Psoas muscle (tissue), 8 donors: ENCODE results near the gene CD163L1. TPM values are rescaled to one million over a fixed set of nuclear protein-coding genes. Genes with fewer than 3 reads are reported as not detected.

ENCODE experiments used
- ATAC-seq, 4 donors: fragments of 200-7000 bp; cut with Tn5 transposase; one replicate each; pipeline ENCODE4 v1.9.1; 2020; ENCODE audit warnings: moderate library complexity in 3 of 4, mild to moderate bottlenecking in 2 of 4
- DNase-seq, 2 donors: peaks; one replicate each; pipeline ENCODE4 v3.0.0-alpha.2; 2020
- H3K27ac ChIP-seq: fragments of 200-600 bp; one replicate; pipeline ENCODE4 v1.8.0; 2022
- H3K27me3 ChIP-seq, 3 donors: fragments of 200-600 bp in 1 of 3; one replicate each; pipeline versions ENCODE4 v1.6.1 to v1.8.0; 2013 to 2022; ENCODE audit warnings: low read length in 2 of 3, mild to moderate bottlenecking in 2 of 3, moderate library complexity in 1 of 3; ENCODE audit not compliant: insufficient read depth in 3 of 3
- H3K36me3 ChIP-seq, 2 donors: fragments of 200-600 bp in 1 of 2; one replicate each; pipeline versions ENCODE4 v1.6.1 to v1.8.0; 2013 to 2022; ENCODE audit warnings: low read depth in 1 of 2, mild to moderate bottlenecking in 1 of 2, moderate library complexity in 1 of 2; ENCODE audit not compliant: insufficient read depth in 1 of 2
- H3K4me1 ChIP-seq: fragments of 200-600 bp; one replicate; pipeline ENCODE4 v1.8.0; 2022
- H3K4me3 ChIP-seq: fragments of 200-600 bp; one replicate; pipeline ENCODE4 v1.8.0; 2022; ENCODE audit warnings: mild to moderate bottlenecking
- H3K9me3 ChIP-seq: fragments of 200-600 bp; one replicate; pipeline ENCODE4 v1.8.0; 2022
- WGBS, 3 donors: extraction: QIAGEN DNeasy Blood & Tissue Kit; methylation state at CpG; one replicate each; pipeline versions ENCODE4 v1.1.6 to v1.1.7; 2013; 5-methylcytosine and 5-hydroxymethylcytosine counted together
- intact Hi-C, 2 donors: fragments of 100-400 bp; cut with DNase I; formaldehyde crosslinking; loops; one replicate each; pipeline versions ENCODE4 v1.11.0 to v1.14.2; 2022
- polyA plus RNA-seq, 3 donors: library from polyadenylated mRNA; stranded (reverse); fragments of 200-250 nt; gene quantifications; one replicate each; pipeline ENCODE4 v1.2.3, GENCODE V29; 2013
- total RNA-seq, 4 donors: library from RNA; stranded (reverse); fragmentation: NEBNext Ultra II Directional in 2 of 4; extraction: Animal tissue kit (Norgen Biotek cat#: 25700) in 2 of 4; gene quantifications; one replicate each; pipeline versions ENCODE4 v1.2.1 to v1.2.4, GENCODE V29; 2021 to 2023
- TF ChIP-seq, protein P1 (sequence below): fragments of 200-600 bp; IDR thresholded peaks from one replicate; pipeline ENCODE4 v1.8.0; 2022; ENCODE audit warnings: antibody characterized with exemption
- donor health status: healthy with polysubstance abuse.
- donor health status: DM: no; HTN: no; CAD: no; lungs with moderate emphysema.
- donor health status: Bipolar disorder and iron deficiency.
- donor health status: healthy.
- donor health status: DM: yes; HTN: yes; CAD: no.
- donor health status: DM: no; HTN: no; CAD: no.
- donor health status: DM: no; HTN: no; CAD: no.
- donor health status: DM: yes; HTN: yes; CAD: no.

Gene CD163L1
- total and polyA plus RNA-seq, 7 donors, result 0.03 to 2.8 (median 0.80) TPM

- Histone ChIP-seq H3K4me1 (no peaks in the 10 kb centered on the region), H3K27me3 (no peaks in the 10 kb centered on the region), H3K9me3 (peaks cover 8% of the 10 kb centered on the region), H3K27ac (no peak overlapping the region), H3K36me3 (no peaks in the 10 kb centered on the region), H3K4me3 (no peak overlapping the region)
- TF ChIP-seq, protein P1, sequence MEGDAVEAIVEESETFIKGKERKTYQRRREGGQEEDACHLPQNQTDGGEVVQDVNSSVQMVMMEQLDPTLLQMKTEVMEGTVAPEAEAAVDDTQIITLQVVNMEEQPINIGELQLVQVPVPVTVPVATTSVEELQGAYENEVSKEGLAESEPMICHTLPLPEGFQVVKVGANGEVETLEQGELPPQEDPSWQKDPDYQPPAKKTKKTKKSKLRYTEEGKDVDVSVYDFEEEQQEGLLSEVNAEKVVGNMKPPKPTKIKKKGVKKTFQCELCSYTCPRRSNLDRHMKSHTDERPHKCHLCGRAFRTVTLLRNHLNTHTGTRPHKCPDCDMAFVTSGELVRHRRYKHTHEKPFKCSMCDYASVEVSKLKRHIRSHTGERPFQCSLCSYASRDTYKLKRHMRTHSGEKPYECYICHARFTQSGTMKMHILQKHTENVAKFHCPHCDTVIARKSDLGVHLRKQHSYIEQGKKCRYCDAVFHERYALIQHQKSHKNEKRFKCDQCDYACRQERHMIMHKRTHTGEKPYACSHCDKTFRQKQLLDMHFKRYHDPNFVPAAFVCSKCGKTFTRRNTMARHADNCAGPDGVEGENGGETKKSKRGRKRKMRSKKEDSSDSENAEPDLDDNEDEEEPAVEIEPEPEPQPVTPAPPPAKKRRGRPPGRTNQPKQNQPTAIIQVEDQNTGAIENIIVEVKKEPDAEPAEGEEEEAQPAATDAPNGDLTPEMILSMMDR, result no peak
- DNase-seq (no peak), ATAC-seq (no peak)
- intact Hi-C loops, result no loop called here
- 82 to 91% (median 83%) methylated on average over 3 of the region's 3 CpGs for WGBS, 3 donors
Observed at GRCh38 chr12:7362734-7363133, 81.2 kb downstream of the CD163L1 start.

GRCh38 chr12:7361265-7361664, 82.7 kb downstream of the CD163L1 start:
- Histone ChIP-seq H3K4me3 (no peak overlapping the region), H3K27ac (no peak overlapping the region), H3K36me3 (no peaks in the 10 kb centered on the region), H3K4me1 (no peaks in the 10 kb centered on the region), H3K9me3 (peaks cover 8% of the 10 kb centered on the region), H3K27me3 (no peaks in the 10 kb centered on the region)
- ATAC-seq, result no peak
- WGBS, 3 donors, result 82 to 95% (median 84%) methylated on average over 1 of the region's 1 CpG
- intact Hi-C loops, result no loop called here
- no peak for DNase-seq
- TF ChIP-seq, protein P1, result no peak

DNA sequence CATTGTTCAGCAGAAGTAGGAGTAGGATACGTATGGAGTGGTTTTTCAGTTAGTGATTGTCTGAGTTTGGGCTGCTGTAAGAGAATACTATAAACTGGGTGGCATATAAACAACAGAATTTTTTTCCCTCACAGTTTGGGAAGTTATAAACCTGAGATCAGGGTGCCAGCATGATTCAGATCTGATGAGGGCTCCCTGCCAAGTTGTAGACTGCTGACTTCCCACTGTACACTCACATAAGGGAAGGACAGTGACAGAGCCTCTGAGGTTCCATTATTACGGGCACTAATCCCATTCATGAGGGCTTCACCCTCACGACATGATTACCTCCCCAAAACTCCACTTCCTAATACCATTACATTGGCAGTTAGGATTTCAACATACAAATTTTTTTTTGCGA, 89.4 kb downstream of the CD163L1 start:
- DNase-seq, result no peak
- WGBS, 3 donors, result 69 to 74% (median 71%) methylated on average over 4 of the region's 4 CpGs
- H3K4me1 ChIP-seq, result no peaks in the 10 kb centered on the region
- ATAC-seq, result no peak
- no peaks in the 10 kb centered on the region for H3K36me3 ChIP-seq
- no peak overlapping the region for H3K4me3 ChIP-seq
- intact Hi-C loops, result no loop called here
- TF ChIP-seq, protein P1, result no peak
- H3K27me3 ChIP-seq, result peaks cover 0 to 4% (median 0%) of the 10 kb centered on the region in 3 donors
- no peak overlapping the region for H3K27ac ChIP-seq
- no peaks in the 10 kb centered on the region for H3K9me3 ChIP-seq

DNA sequence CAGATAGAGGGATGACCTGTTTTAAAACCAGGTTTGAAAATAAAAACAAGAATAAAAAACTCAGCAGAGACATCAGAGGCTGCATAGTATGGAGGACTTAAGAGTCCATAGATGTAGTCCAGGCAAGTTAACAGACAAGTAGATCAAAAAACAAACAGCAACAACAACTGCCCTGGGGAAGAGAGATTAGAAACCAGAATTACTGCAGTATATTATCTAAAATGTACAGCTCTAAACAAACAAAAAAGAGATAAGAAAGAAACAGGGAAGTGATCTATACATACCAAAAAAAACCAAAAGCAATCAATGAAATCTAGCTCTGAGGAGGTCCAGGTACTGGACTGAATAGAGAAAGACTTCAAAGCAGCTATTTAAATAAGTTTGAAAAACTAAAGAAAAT, 91.3 kb downstream of the CD163L1 start:
- H3K4me3 ChIP-seq, result no peak overlapping the region
- no peak for DNase-seq

GRCh38 chr12:7351177-7351576, 92.8 kb downstream of the CD163L1 start:
- 42 to 65% (median 58%) methylated on average over 2 of the region's 2 CpGs for WGBS, 3 donors
- no peak overlapping the region for H3K4me3 ChIP-seq
- H3K36me3 ChIP-seq, result no peaks in the 10 kb centered on the region
- DNase-seq (no peak), ATAC-seq (no peak)
- no peaks in the 10 kb centered on the region for H3K9me3 ChIP-seq
- no peak overlapping the region for H3K27ac ChIP-seq
- no peaks in the 10 kb centered on the region for H3K4me1 ChIP-seq
- intact Hi-C loops, result no loop called here
- peaks cover 0 to 4% (median 0%) of the 10 kb centered on the region in 3 donors for H3K27me3 ChIP-seq
- TF ChIP-seq, protein P1, result no peak

More for the DNA sequence above, 91.3 kb downstream of the CD163L1 start:
- intact Hi-C loops, result no loop called here
- no peak for ATAC-seq
- no peaks in the 10 kb centered on the region for H3K36me3 ChIP-seq
- no peaks in the 10 kb centered on the region for H3K4me1 ChIP-seq
- peaks cover 0 to 4% (median 0%) of the 10 kb centered on the region in 3 donors for H3K27me3 ChIP-seq
- TF ChIP-seq, protein P1, result no peak
- no peaks in the 10 kb centered on the region for H3K9me3 ChIP-seq
- H3K27ac ChIP-seq, result no peak overlapping the region
